GM12873 (cell line): ENCODE measurements around the gene RPA4.

Experiments
- TF ChIP-seq, protein P1 (sequence below): IDR thresholded peaks from 2 replicates; pipeline ENCODE4 v1.5.1; 2012; ENCODE audit warnings: low read depth, mild to moderate bottlenecking, moderate library complexity, low read length, control low read depth; ENCODE audit not compliant: insufficient read depth; ENCODE audit errors: missing control alignments

RPA4 gene

DNA sequence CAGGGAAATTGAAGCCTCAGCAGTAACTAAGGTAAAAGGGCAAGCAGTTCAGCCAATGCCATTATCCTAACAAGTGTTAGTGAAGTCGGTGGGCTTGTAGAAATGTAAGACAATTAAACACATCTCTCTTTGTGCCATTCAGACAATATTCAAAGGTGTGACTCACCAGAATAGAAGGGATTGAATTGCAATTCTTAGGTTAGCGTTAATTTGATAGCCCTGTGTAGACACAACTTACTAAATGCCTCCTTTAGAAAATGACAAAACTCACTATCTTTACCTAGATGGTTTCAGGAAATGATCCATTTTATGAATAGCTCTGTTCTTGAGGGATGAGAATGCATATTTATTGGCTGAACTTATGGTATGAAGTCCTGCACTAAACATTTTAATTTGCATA is 35.2 kb downstream of the RPA4 start:
- TF ChIP-seq, protein P1, sequence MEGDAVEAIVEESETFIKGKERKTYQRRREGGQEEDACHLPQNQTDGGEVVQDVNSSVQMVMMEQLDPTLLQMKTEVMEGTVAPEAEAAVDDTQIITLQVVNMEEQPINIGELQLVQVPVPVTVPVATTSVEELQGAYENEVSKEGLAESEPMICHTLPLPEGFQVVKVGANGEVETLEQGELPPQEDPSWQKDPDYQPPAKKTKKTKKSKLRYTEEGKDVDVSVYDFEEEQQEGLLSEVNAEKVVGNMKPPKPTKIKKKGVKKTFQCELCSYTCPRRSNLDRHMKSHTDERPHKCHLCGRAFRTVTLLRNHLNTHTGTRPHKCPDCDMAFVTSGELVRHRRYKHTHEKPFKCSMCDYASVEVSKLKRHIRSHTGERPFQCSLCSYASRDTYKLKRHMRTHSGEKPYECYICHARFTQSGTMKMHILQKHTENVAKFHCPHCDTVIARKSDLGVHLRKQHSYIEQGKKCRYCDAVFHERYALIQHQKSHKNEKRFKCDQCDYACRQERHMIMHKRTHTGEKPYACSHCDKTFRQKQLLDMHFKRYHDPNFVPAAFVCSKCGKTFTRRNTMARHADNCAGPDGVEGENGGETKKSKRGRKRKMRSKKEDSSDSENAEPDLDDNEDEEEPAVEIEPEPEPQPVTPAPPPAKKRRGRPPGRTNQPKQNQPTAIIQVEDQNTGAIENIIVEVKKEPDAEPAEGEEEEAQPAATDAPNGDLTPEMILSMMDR: no peak

DNA sequence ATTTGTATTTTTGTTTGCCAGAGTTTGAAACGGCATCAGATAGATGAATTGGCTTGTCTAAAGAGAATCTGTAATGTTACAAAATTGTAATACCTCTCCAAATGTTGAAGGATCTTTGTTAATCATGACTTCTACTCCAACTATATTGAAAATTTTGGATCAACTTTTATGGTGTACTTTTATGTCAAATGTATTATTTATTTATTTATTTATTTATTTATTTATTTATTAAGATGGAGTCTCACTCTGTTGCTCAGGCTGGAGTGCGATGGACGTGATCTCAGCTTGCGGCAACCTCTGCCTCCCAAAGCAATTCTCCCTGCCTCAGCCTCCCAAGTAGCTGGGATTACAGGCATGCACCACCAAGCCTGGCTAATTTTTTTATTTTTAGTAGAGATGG is 36.0 kb downstream of the RPA4 start:
- TF ChIP-seq, protein P1: no peak

DNA sequence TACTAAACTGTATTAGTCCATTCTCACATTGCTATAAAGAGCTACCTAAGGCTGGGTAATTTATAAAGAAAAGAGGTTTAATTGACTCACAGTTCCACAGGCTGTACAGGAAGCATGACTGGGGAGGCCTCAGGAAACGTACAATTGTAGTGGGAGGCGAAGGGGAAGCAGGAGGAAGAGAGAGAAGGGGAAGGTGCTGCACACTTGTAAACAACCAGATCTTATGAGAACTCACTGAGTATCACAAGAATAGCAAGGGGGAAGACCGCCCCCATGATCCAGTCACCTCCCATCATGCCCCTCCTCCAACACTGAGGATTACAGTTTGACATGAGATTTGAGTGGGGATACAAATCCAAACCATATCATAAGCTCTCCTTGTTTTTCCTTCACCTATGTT is 40.9 kb downstream of the RPA4 start:
- TF ChIP-seq, protein P1: no peak

DNA sequence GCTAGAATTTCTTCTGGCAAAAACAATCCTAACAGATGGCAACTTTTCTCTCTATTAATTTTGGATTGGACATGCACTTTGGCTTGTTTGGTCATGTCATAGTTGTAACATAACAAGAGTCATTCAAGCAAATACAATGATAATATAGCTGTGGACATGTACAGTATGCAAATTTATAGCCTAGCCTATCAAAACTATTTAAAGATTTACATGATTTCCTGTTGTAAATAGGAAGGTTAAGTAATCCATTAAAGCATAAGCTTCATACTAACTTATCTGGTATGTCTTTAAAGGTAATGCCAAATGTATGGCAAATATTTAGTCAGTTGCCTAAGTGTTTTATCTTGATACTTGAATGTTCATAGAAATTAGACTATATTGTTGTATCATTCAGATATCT is 45.3 kb downstream of the RPA4 start:
- TF ChIP-seq, protein P1: no peak
